CD4-positive, CD25-positive, alpha-beta regulatory T cell (primary cell): ENCODE results near the gene DOK6. TPM values are rescaled to one million over a fixed set of nuclear protein-coding genes. Genes with fewer than 3 reads are reported as not detected.

Source experiments
- ATAC-seq, 2 donors: fragments of 150-1000 bp; cut with Tn5 transposase; one replicate each; pipeline ENCODE4 v1.10.0; 2021; ENCODE audit warnings: low read depth in 2 of 2, moderate number of reproducible peaks in 2 of 2, moderate library complexity in 1 of 2
- DNase-seq, 3 donors: peaks; one replicate each; pipeline versions ENCODE4 v3.0.0 to v3.0.0-alpha.2; 2012 to 2022; ENCODE audit warnings: mixed read lengths in 1 of 3
- H3K27ac ChIP-seq: one replicate; pipeline ENCODE4 v1.7.0; 2013; ENCODE audit warnings: mild to moderate bottlenecking, low read length; ENCODE audit not compliant: insufficient read depth, poor library complexity, severe bottlenecking
- H3K27me3 ChIP-seq: one replicate; pipeline ENCODE4 v1.7.0; 2013; ENCODE audit warnings: low read length; ENCODE audit not compliant: control insufficient read depth, insufficient read depth
- H3K36me3 ChIP-seq: one replicate; pipeline ENCODE4 v1.7.0; 2013; ENCODE audit warnings: mild to moderate bottlenecking, low read length, moderate library complexity; ENCODE audit not compliant: control insufficient read depth, insufficient read depth
- H3K4me1 ChIP-seq: 2 replicates; pipeline ENCODE4 v1.7.0; 2013; ENCODE audit warnings: mild to moderate bottlenecking, low read length; ENCODE audit not compliant: insufficient read depth, control insufficient read depth, poor library complexity, severe bottlenecking
- H3K4me3 ChIP-seq: one replicate; pipeline ENCODE4 v1.7.0; 2013; ENCODE audit warnings: low read depth, mild to moderate bottlenecking, low read length, moderate library complexity
- H3K9me3 ChIP-seq, 2 experiments: 1 replicate in 1 of 2; 2 replicates in 1 of 2; pipeline ENCODE4 v1.7.0; 2013; ENCODE audit warnings: low read length in 2 of 2, mild to moderate bottlenecking in 1 of 2, moderate library complexity in 1 of 2; ENCODE audit not compliant: control insufficient read depth in 2 of 2
- H3K27ac Mint-ChIP-seq, 3 donors: one replicate each; pipeline ENCODE4 v1.8.0; 2020 to 2022; ENCODE audit warnings: mild to moderate bottlenecking in 3 of 3, mixed read lengths in 3 of 3, moderate library complexity in 2 of 3
- H3K27me3 Mint-ChIP-seq: one replicate; pipeline ENCODE4 v1.8.0; 2022; ENCODE audit warnings: mild to moderate bottlenecking, mixed read lengths
- H3K36me3 Mint-ChIP-seq: one replicate; pipeline ENCODE4 v1.8.0; 2020; ENCODE audit warnings: mixed read lengths
- H3K4me1 Mint-ChIP-seq, 4 donors: one replicate each; pipeline ENCODE4 v1.8.0; 2020 to 2022; ENCODE audit warnings: mixed read lengths in 4 of 4, mild to moderate bottlenecking in 1 of 4
- H3K4me3 Mint-ChIP-seq, 4 donors: one replicate each; pipeline ENCODE4 v1.8.0; 2020 to 2022; ENCODE audit warnings: mild to moderate bottlenecking in 4 of 4, mixed read lengths in 4 of 4, moderate library complexity in 3 of 4
- H3K9me3 Mint-ChIP-seq, 7 donors: one replicate each; pipeline ENCODE4 v1.8.0; 2020 to 2022; ENCODE audit warnings: mixed read lengths in 7 of 7, mild to moderate bottlenecking in 3 of 7, moderate library complexity in 2 of 7
- polyA plus RNA-seq, 4 donors: library from polyadenylated mRNA; unstranded; fragments of 300-500 nt; fragmentation: Illumina TruSeq; gene quantifications; one replicate each; pipeline ENCODE4 v1.2.3, GENCODE V29; 2021
- total RNA-seq: library from RNA; stranded (reverse); gene quantifications from one replicate; pipeline ENCODE4 v1.2.3, GENCODE V29; 2022

DOK6 gene
- total and polyA plus RNA-seq, 5 donors from 2014 or later, result 0.03 TPM; not detected in 4

DNA sequence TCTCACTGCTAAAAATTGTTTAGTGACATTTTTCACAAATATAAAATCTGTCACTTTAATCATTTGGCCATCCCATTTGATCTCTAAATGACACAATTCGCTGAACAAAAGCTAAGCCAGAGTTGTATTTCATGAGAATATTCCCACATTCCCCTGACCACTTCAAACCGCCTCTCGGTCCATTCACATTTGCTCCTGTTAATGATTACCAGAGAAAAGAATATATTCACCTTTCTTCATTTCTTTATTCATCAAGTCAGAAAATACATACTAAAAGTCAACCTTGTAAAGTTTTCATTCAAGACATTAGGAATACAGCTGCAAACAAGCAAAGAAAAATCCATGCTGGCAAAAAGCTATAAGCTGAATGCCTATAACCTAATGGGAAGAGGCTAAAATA, 225.5 kb downstream of the DOK6 start:
- Mint-ChIP-seq H3K9me3 (no peaks in the 10 kb centered on the region), H3K27me3 (no peaks in the 10 kb centered on the region), H3K27ac (no peak overlapping the region), H3K4me1 (no peaks in the 10 kb centered on the region), H3K36me3 (no peaks in the 10 kb centered on the region), H3K4me3 (no peak overlapping the region)
- H3K36me3 ChIP-seq, result no peaks in the 10 kb centered on the region
- H3K9me3 ChIP-seq, result no peaks in the 10 kb centered on the region
- no peak overlapping the region for H3K27ac ChIP-seq
- H3K27me3 ChIP-seq, result no peaks in the 10 kb centered on the region
- no peak overlapping the region for H3K4me3 ChIP-seq
- ATAC-seq (no peak), DNase-seq (no peak)
- no peaks in the 10 kb centered on the region for H3K4me1 ChIP-seq

DNA sequence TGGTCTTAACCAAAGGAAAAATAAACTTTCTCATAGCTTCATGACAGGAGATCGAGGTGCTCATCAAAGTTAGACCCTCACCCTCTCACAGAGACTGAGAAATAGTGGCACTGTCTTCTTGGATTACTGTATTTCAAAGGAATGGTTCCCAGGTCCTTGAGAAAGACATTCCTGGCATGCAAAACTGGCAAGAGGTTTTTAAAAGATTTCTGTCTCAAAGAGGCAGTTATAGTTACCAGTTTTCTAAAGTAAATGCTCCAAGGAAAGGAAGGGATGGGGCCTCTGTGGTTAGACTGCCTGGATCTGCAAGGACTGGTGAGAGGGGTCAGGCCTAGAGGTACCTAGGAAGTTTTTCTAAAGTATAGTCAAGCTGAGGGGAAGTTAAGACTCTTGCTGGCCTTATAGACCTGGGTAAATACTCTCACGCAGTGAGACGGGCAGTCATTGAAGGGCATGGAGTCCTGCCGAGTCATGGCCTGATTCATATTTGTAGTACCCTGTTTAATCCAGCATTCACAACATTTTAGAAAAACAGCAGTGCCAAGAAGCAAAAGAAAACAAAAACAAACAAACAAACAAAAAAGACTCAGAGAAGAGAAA, 226.1 kb downstream of the DOK6 start:
- DNase-seq (no peak), ATAC-seq (peak in 1 of 2 donors; percentile 20)
- Mint-ChIP-seq H3K4me1 (no peaks in the 10 kb centered on the region), H3K27ac (no peak overlapping the region), H3K4me3 (no peak overlapping the region), H3K9me3 (no peaks in the 10 kb centered on the region), H3K36me3 (no peaks in the 10 kb centered on the region), H3K27me3 (no peaks in the 10 kb centered on the region)
- Histone ChIP-seq H3K27ac (no peak overlapping the region), H3K9me3 (no peaks in the 10 kb centered on the region), H3K27me3 (no peaks in the 10 kb centered on the region), H3K4me3 (no peak overlapping the region), H3K4me1 (no peaks in the 10 kb centered on the region), H3K36me3 (no peaks in the 10 kb centered on the region)

DNA sequence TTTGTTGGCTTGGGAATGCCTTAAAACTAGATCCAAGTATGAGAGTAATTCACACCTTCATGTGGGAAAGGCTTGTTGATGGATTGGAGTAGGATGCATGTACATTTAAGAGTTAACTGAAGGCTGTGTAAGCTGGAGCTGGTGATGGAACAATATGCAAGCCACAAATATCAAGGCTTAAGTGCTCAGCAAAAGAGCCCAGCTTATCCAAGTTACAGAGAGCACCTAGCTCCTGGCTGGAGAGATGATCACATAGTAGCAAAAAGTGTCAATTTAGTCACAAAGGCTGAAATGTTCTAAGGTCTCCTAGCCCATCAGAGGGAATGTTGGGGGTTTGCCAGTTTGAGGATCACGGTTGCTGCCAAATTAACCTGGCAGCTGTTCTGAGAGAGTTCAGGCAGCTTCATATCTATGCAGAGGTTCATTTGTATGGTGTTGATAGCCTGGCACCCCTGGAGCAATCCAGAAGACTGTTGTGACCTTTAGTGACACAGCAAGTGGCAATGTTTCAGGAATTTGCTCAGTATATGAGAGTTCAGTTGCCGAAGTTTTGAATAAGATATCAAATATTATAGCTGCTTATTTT, 228.2 kb downstream of the DOK6 start:
- Histone ChIP-seq H3K27ac (no peak overlapping the region), H3K4me3 (no peak overlapping the region), H3K36me3 (no peaks in the 10 kb centered on the region), H3K27me3 (no peaks in the 10 kb centered on the region), H3K9me3 (no peaks in the 10 kb centered on the region), H3K4me1 (no peaks in the 10 kb centered on the region)
- H3K27ac Mint-ChIP-seq, result no peak overlapping the region
- no peaks in the 10 kb centered on the region for H3K36me3 Mint-ChIP-seq
- H3K27me3 Mint-ChIP-seq, result no peaks in the 10 kb centered on the region
- ATAC-seq (no peak), DNase-seq (no peak)
- no peaks in the 10 kb centered on the region for H3K4me1 Mint-ChIP-seq
- no peaks in the 10 kb centered on the region for H3K9me3 Mint-ChIP-seq
- no peak overlapping the region for H3K4me3 Mint-ChIP-seq

DNA sequence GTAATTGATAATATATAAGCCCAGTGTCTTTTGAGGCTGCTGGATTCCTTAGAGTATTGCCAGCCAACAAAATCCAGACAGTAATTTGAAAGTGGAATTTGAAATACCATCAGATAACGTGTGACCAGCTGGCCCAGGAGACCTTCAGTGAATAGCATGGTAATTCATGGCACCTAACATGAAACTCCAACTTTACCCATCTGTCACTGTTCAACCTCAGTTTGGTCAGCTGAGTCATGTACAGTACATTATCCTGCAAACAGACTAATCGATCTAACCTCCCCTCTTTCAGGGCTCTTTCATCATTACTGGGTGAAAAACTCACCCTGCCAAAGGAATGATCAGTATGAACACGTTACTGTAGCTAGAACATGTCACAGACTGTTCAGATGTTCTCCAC, 230.6 kb downstream of the DOK6 start:
- H3K27ac ChIP-seq, result no peak overlapping the region
- no peaks in the 10 kb centered on the region for H3K4me1 ChIP-seq
- no peak for ATAC-seq
- Mint-ChIP-seq H3K27me3 (peaks cover 5% of the 10 kb centered on the region), H3K4me3 (no peak overlapping the region), H3K36me3 (no peaks in the 10 kb centered on the region), H3K4me1 (no peaks in the 10 kb centered on the region), H3K9me3 (no peaks in the 10 kb centered on the region), H3K27ac (no peak overlapping the region)
- DNase-seq, result no peak
- H3K36me3 ChIP-seq, result no peaks in the 10 kb centered on the region
- H3K27me3 ChIP-seq, result no peaks in the 10 kb centered on the region
- no peak overlapping the region for H3K4me3 ChIP-seq
- no peaks in the 10 kb centered on the region for H3K9me3 ChIP-seq

DNA sequence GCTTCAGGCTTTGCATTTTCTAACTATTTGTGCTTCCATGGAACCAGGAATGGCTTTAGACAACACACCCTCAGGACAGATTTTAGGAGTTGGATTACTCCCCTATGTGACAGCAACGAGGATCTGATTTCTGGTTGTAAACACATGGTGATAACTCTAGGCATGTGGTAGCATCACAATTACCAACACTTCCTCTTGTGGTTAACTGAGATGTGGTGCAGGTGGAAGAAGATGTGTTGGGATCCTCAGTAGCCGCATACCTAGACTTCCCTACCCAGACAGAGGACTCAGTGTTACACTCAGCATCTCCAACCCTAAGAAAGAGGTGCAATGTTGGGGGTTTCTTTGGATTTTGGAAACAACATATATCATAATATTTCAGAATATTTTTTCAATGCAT, 234.8 kb downstream of the DOK6 start:
- no peaks in the 10 kb centered on the region for H3K4me1 ChIP-seq
- H3K27me3 Mint-ChIP-seq, result peaks cover 5% of the 10 kb centered on the region
- H3K4me3 Mint-ChIP-seq, result no peak overlapping the region
- DNase-seq (no peak), ATAC-seq (no peak)
- H3K4me3 ChIP-seq, result no peak overlapping the region
- no peak overlapping the region for H3K27ac ChIP-seq
- no peaks in the 10 kb centered on the region for H3K9me3 Mint-ChIP-seq
- no peaks in the 10 kb centered on the region for H3K4me1 Mint-ChIP-seq
- H3K27ac Mint-ChIP-seq, result no peak overlapping the region
- no peaks in the 10 kb centered on the region for H3K9me3 ChIP-seq
- no peaks in the 10 kb centered on the region for H3K27me3 ChIP-seq
- H3K36me3 Mint-ChIP-seq, result no peaks in the 10 kb centered on the region
- no peaks in the 10 kb centered on the region for H3K36me3 ChIP-seq

DNA sequence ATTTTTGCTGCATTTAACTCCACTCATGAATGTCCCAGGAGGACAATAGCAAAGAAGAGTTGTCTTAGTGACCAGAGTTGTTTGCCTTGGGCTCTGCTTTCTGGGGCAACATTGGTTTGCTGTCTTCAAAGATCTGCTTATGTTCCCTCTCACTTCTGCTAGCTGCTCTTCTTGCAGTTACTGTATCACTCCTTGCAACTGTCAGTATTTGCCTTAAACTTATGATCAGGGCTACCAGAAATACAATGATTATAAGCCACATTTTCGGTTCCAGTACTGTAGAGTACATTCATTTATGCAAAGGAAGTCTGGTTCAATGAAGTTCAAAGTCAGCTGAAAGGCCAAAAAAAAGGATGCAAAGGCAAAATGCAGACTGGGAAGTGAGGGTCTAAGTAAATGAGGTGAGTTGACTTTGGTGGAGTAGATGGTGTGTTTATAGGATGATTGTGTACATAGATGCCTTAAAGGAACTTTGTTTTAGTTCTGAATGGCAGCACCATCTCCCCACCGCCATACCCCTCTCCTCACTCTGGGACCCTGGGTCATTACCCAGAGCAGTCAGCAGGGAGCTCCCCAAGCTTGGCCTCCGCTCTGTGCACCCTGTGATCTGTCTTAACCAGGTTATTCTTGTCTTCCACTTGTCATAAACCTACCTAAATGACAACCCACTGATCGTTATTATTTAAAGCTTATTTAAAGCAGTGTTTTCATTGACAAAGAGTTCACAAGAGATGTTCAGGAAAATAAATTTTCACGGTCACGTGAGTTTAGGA, 236.0 kb downstream of the DOK6 start:
- Mint-ChIP-seq H3K9me3 (no peaks in the 10 kb centered on the region), H3K27ac (no peak overlapping the region), H3K27me3 (peaks cover 5% of the 10 kb centered on the region), H3K4me3 (no peak overlapping the region), H3K4me1 (no peaks in the 10 kb centered on the region), H3K36me3 (no peaks in the 10 kb centered on the region)
- Histone ChIP-seq H3K9me3 (no peaks in the 10 kb centered on the region), H3K4me3 (no peak overlapping the region), H3K4me1 (no peaks in the 10 kb centered on the region), H3K36me3 (no peaks in the 10 kb centered on the region), H3K27me3 (no peaks in the 10 kb centered on the region), H3K27ac (no peak overlapping the region)
- DNase-seq (peak in 2 of 3 donors; percentile 3 to 8), ATAC-seq (no peak)

DNA sequence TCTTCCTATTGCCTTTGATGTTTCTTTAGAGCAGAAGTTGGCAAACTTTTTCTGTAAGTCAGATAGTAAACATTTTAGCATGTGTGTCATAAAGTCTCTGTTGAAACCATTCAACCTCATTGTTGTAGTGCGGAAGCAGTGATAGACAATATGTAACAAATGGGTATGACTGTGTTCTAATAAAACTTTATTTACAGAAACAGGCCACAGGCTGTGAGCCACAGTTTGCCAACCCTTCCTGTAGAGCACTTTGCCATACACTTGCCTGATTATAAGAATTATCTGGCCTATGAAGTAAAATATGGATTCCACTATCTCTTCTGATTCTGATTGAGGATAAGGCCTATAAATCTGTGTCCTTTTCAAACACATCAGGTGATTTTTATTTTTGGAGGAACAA, 237.4 kb downstream of the DOK6 start:
- no peak overlapping the region for H3K4me3 Mint-ChIP-seq
- no peaks in the 10 kb centered on the region for H3K27me3 ChIP-seq
- H3K27ac ChIP-seq, result no peak overlapping the region
- peaks cover 5% of the 10 kb centered on the region for H3K27me3 Mint-ChIP-seq
- H3K36me3 ChIP-seq, result no peaks in the 10 kb centered on the region
- H3K9me3 Mint-ChIP-seq, result no peaks in the 10 kb centered on the region
- H3K36me3 Mint-ChIP-seq, result no peaks in the 10 kb centered on the region
- ATAC-seq (no peak), DNase-seq (no peak)
- H3K9me3 ChIP-seq, result no peaks in the 10 kb centered on the region
- no peaks in the 10 kb centered on the region for H3K4me1 Mint-ChIP-seq
- H3K4me1 ChIP-seq, result no peaks in the 10 kb centered on the region
- H3K27ac Mint-ChIP-seq, result no peak overlapping the region
- no peak overlapping the region for H3K4me3 ChIP-seq

DNA sequence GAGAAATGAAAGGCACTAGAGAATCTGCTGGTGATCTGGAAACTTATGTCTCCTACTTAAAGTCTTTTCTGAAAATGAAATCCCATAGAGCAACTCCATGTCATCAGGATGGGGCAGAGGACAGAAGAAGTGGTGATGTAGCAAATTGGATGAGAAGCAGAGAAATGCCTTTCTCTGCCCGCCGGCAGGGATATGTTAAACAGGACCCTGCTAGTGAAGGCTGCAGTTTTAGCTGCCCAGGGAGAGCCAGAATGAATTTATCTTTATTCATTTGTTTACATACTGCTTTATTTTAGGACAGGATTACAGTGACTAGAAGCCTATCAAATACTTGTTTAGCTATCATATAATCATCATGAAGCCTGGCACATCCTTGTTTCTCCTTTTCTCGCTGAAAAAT, 247.0 kb downstream of the DOK6 start:
- Histone ChIP-seq H3K27me3 (no peaks in the 10 kb centered on the region), H3K4me3 (no peak overlapping the region), H3K36me3 (no peaks in the 10 kb centered on the region), H3K27ac (no peak overlapping the region), H3K4me1 (no peaks in the 10 kb centered on the region), H3K9me3 (no peaks in the 10 kb centered on the region)
- H3K4me3 Mint-ChIP-seq, result no peak overlapping the region
- no peak for ATAC-seq
- no peaks in the 10 kb centered on the region for H3K36me3 Mint-ChIP-seq
- no peak for DNase-seq
- H3K27me3 Mint-ChIP-seq, result peaks cover 9% of the 10 kb centered on the region
- H3K4me1 Mint-ChIP-seq, result peaks cover 0 to 5% (median 0%) of the 10 kb centered on the region in 4 donors
- peaks cover 0 to 7% (median 0%) of the 10 kb centered on the region in 7 donors for H3K9me3 Mint-ChIP-seq
- no peak overlapping the region for H3K27ac Mint-ChIP-seq
